HepG2 (cell line): Measurements from ENCODE around the gene WDR81. TPM values are rescaled to one million over a fixed set of nuclear protein-coding genes. Genes with fewer than 3 reads are reported as not detected.

Experiments used
- ASH2L ChIP-seq: fragments of 300-600, 200-600 bp; sonication (generic); IDR thresholded peaks from 2 replicates; pipeline ENCODE4 v1.7.0; 2017; ENCODE audit warnings: low read depth, mild to moderate bottlenecking, moderate library complexity, mixed read lengths, low read length; ENCODE audit not compliant: insufficient read length
- FOXJ3 ChIP-seq: sonication (generic); formaldehyde crosslinking; IDR thresholded peaks from 2 replicates; pipeline ENCODE4 v1.4.0; 2020; ENCODE audit warnings: missing genetic modification reagents, mild to moderate bottlenecking, borderline replicate concordance
- KLF12 ChIP-seq: sonication (generic); formaldehyde crosslinking; IDR thresholded peaks from 2 replicates; pipeline ENCODE4 v1.4.0; 2020; ENCODE audit warnings: missing genetic modification reagents, borderline replicate concordance
- MAFF ChIP-seq: IDR thresholded peaks from 2 replicates; pipeline ENCODE4 v1.6.1; 2011; ENCODE audit warnings: low read depth, low read length, improper control_type of control experiment
- NKX3-1 ChIP-seq: sonication (generic); formaldehyde crosslinking; IDR thresholded peaks from 2 replicates; pipeline ENCODE4 v1.5.0; 2020; ENCODE audit warnings: missing genetic modification reagents
- RARG ChIP-seq: sonication (generic); formaldehyde crosslinking; IDR thresholded peaks from 2 replicates; pipeline ENCODE4 v1.4.0; 2020; ENCODE audit warnings: low read depth, mild to moderate bottlenecking, missing genetic modification reagents
- SOX13 ChIP-seq, 3 experiments: fragments of 450-650 bp in 1 of 3; sonication (generic) in 1 of 3; formaldehyde crosslinking in 1 of 3; IDR thresholded peaks in 2 of 3; conservative IDR thresholded peaks in 1 of 3; 2 replicates each; pipeline versions ENCODE4 v1.5.0 to v1.6.1; 2016 to 2020; ENCODE audit warnings: antibody characterized with exemption in 1 of 3, mild to moderate bottlenecking in 1 of 3, missing compliant biosample characterization in 1 of 3, missing genetic modification reagents in 1 of 3, moderate library complexity in 1 of 3
- TBP ChIP-seq: sonication (generic); formaldehyde crosslinking; IDR thresholded peaks from 2 replicates; pipeline ENCODE4 v1.5.0; 2020; ENCODE audit warnings: missing genetic modification reagents
- TMF1 ChIP-seq: sonication (generic); formaldehyde crosslinking; IDR thresholded peaks from 2 replicates; pipeline ENCODE4 v1.8.1; 2022; ENCODE audit warnings: low read depth, missing genetic modification reagents
- ZFP82 ChIP-seq: sonication (generic); formaldehyde crosslinking; IDR thresholded peaks from 2 replicates; pipeline ENCODE4 v1.5.1; 2020; ENCODE audit warnings: mild to moderate bottlenecking, missing genetic modification reagents, borderline replicate concordance
- ZFYVE20 ChIP-seq: sonication (generic); formaldehyde crosslinking; IDR thresholded peaks from 2 replicates; pipeline ENCODE4 v1.8.0; 2023; ENCODE audit warnings: low read depth, mild to moderate bottlenecking, moderate library complexity, missing genetic modification reagents, borderline replicate concordance
- ZNF383 ChIP-seq: sonication (generic); formaldehyde crosslinking; IDR thresholded peaks from 2 replicates; pipeline ENCODE4 v1.4.0; 2020; ENCODE audit warnings: missing genetic modification reagents, mild to moderate bottlenecking, borderline replicate concordance
- ZNF567 ChIP-seq: sonication (generic); formaldehyde crosslinking; IDR thresholded peaks from 2 replicates; pipeline ENCODE4 v1.8.1; 2023; ENCODE audit warnings: mild to moderate bottlenecking, missing genetic modification reagents, borderline replicate concordance
- ZNF766 ChIP-seq: sonication (generic); formaldehyde crosslinking; IDR thresholded peaks from 2 replicates; pipeline ENCODE4 v1.5.0; 2020; ENCODE audit warnings: missing genetic modification reagents, borderline replicate concordance
- ZNF775 ChIP-seq: sonication (generic); formaldehyde crosslinking; IDR thresholded peaks from 2 replicates; pipeline ENCODE4 v1.4.0; 2020; ENCODE audit warnings: missing genetic modification reagents, mild to moderate bottlenecking, moderate library complexity, borderline replicate concordance
- ZSCAN31 ChIP-seq: sonication (generic); formaldehyde crosslinking; IDR thresholded peaks from 2 replicates; pipeline ENCODE4 v1.5.0; 2020; ENCODE audit warnings: low read depth, mild to moderate bottlenecking, missing genetic modification reagents
- polyA plus RNA-seq, 8 experiments: library from polyadenylated mRNA; depleted of rRNA in 3 of 8; stranded (reverse) in 7 of 8; unstranded in 1 of 8; fragments of >200 nt; fragmentation: Illumina TruSeq in 4 of 8; extraction: Trizol in 4 of 8; gene quantifications; 2 replicates each; pipeline versions ENCODE4 v1.2.1 to v1.2.3, GENCODE V29; 2011 to 2016; ENCODE audit warnings: low read depth in 4 of 8, missing spikeins in 1 of 8, mixed read lengths in 1 of 8; ENCODE audit not compliant: insufficient read depth in 1 of 8
- total RNA-seq, 5 experiments: library from RNA; depleted of rRNA; stranded (reverse); fragments of >200 nt; fragmentation: Illumina TruSeq; extraction: Trizol; gene quantifications; 2 replicates each; pipeline ENCODE4 v1.2.3, GENCODE V29; 2016; ENCODE audit warnings: low read depth in 1 of 5
- TF ChIP-seq, protein P1 (sequence below): sonication (generic); formaldehyde crosslinking; IDR thresholded peaks from 2 replicates; pipeline ENCODE4 v1.5.0; 2020; ENCODE audit warnings: mild to moderate bottlenecking, low read depth, missing genetic modification reagents, borderline replicate concordance
- TF ChIP-seq, protein P2 (sequence below): IDR thresholded peaks from 2 replicates; pipeline ENCODE4 v1.6.1; 2016; ENCODE audit warnings: missing biosample characterization, missing genetic modification reagents, low read depth
- TF ChIP-seq, protein P3 (sequence below): sonication (generic); formaldehyde crosslinking; conservative IDR thresholded peaks from 2 replicates; pipeline ENCODE4 v1.8.0; 2022; ENCODE audit warnings: missing genetic modification reagents
- TF ChIP-seq, protein P4 (sequence below): sonication (generic); formaldehyde crosslinking; IDR thresholded peaks from 2 replicates; pipeline ENCODE4 v1.4.0; 2020; ENCODE audit warnings: missing genetic modification reagents

The WDR81 gene
- total and polyA plus RNA-seq, 2 of the 13 experiments (the other 11 are each of a cell fraction or from before 2014, with no cell fraction given): 9.1 to 16.7 TPM

DNA sequence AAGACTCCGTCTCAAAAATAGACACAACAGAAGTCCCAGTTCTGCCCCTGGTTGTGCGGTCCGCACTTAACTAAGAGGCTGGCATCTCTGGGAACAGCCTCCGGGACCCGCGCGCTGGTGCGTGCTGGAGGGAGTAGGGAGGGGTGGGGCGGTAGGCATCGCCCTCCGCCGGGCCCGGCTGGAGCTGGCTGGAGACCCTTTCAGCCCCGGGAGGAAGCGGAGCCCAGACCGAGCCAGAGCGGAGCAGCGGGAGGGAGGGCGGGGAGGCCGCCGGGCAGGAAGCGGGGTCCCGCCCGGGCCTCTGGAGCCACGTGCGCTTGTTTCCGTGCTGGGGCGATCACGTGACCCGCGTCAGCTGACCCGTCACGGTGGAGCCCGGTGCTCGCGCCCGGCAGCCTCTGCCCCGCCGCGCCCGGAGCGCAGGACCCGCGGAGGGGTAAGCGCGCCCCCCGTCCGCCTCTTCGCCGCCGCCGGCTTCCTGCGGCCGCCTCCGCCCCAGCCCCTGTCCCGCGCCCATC lies at the start of gene WDR81 (continued):
- TF ChIP-seq ZFP82 (CRISPR knock-in tag) (no peak; the same call in 1 of the 2 replicates), RARG (no peak), NKX3-1 (no peak), ZNF383 (no peak), TBP (CRISPR knock-in tag) (no peak), ASH2L (peak; percentile 63), ZNF775 (CRISPR knock-in tag) (no peak), TMF1 (CRISPR knock-in tag) (peak; percentile 89), FOXJ3 (CRISPR knock-in tag) (no peak), SOX13 (IDR thresholded peaks at IDR 0.05) (no peak), SOX13 (CRISPR knock-in tag; conservative IDR thresholded peaks at IDR 0.05 in 1 of 2, IDR thresholded peaks at IDR 0.05 in 1 of 2) (peak in 1 of 2 experiments; percentile 47; a peak in 1 of 4 replicates), ZSCAN31 (CRISPR knock-in tag) (no peak), ZNF766 (CRISPR knock-in tag) (no peak), ZNF567 (CRISPR knock-in tag) (no peak), ZFYVE20 (no peak), KLF12 (CRISPR knock-in tag) (peak; percentile 46; the same call in 1 of the 2 replicates), MAFF (no peak)
- TF ChIP-seq, protein P1, sequence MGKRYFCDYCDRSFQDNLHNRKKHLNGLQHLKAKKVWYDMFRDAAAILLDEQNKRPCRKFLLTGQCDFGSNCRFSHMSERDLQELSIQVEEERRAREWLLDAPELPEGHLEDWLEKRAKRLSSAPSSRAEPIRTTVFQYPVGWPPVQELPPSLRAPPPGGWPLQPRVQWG: no peak
- TF ChIP-seq, protein P2, sequence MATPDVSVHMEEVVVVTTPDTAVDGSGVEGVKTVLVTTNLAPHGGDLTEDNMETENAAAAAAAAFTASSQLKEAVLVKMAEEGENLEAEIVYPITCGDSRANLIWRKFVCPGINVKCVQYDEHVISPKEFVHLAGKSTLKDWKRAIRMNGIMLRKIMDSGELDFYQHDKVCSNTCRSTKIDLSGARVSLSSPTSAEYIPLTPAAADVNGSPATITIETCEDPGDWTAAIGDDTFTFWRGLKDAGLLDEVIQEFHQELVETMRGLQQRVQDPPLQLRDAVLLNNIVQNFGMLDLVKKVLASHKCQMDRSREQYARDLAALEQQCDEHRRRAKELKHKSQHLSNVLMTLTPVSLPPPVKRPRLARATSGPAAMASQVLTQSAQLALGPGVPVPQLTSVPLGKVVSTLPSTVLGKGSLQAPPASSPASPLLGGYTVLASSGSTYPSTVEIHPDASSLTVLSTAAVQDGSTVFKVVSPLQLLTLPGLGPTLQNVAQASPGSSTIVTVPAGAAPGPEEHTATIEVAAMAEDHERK (CRISPR knock-in tag): no peak
- TF ChIP-seq, protein P3, sequence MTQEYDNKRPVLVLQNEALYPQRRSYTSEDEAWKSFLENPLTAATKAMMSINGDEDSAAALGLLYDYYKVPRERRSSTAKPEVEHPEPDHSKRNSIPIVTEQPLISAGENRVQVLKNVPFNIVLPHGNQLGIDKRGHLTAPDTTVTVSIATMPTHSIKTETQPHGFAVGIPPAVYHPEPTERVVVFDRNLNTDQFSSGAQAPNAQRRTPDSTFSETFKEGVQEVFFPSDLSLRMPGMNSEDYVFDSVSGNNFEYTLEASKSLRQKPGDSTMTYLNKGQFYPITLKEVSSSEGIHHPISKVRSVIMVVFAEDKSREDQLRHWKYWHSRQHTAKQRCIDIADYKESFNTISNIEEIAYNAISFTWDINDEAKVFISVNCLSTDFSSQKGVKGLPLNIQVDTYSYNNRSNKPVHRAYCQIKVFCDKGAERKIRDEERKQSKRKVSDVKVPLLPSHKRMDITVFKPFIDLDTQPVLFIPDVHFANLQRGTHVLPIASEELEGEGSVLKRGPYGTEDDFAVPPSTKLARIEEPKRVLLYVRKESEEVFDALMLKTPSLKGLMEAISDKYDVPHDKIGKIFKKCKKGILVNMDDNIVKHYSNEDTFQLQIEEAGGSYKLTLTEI (CRISPR knock-in tag): no peak
- TF ChIP-seq, protein P4, sequence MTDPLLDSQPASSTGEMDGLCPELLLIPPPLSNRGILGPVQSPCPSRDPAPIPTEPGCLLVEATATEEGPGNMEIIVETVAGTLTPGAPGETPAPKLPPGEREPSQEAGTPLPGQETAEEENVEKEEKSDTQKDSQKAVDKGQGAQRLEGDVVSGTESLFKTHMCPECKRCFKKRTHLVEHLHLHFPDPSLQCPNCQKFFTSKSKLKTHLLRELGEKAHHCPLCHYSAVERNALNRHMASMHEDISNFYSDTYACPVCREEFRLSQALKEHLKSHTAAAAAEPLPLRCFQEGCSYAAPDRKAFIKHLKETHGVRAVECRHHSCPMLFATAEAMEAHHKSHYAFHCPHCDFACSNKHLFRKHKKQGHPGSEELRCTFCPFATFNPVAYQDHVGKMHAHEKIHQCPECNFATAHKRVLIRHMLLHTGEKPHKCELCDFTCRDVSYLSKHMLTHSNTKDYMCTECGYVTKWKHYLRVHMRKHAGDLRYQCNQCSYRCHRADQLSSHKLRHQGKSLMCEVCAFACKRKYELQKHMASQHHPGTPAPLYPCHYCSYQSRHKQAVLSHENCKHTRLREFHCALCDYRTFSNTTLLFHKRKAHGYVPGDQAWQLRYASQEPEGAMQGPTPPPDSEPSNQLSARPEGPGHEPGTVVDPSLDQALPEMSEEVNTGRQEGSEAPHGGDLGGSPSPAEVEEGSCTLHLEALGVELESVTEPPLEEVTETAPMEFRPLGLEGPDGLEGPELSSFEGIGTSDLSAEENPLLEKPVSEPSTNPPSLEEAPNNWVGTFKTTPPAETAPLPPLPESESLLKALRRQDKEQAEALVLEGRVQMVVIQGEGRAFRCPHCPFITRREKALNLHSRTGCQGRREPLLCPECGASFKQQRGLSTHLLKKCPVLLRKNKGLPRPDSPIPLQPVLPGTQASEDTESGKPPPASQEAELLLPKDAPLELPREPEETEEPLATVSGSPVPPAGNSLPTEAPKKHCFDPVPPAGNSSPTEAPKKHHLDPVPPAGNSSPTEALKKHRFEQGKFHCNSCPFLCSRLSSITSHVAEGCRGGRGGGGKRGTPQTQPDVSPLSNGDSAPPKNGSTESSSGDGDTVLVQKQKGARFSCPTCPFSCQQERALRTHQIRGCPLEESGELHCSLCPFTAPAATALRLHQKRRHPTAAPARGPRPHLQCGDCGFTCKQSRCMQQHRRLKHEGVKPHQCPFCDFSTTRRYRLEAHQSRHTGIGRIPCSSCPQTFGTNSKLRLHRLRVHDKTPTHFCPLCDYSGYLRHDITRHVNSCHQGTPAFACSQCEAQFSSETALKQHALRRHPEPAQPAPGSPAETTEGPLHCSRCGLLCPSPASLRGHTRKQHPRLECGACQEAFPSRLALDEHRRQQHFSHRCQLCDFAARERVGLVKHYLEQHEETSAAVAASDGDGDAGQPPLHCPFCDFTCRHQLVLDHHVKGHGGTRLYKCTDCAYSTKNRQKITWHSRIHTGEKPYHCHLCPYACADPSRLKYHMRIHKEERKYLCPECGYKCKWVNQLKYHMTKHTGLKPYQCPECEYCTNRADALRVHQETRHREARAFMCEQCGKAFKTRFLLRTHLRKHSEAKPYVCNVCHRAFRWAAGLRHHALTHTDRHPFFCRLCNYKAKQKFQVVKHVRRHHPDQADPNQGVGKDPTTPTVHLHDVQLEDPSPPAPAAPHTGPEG: 0 out of 2 replicates have a peak, but pooled peaks have one; percentile 39
